CD14-positive monocyte (primary cell): Measurements from ENCODE around the gene ARHGDIB. TPM values are rescaled to one million over a fixed set of nuclear protein-coding genes. Genes with fewer than 3 reads are reported as not detected.

Experiments
- DNase-seq, 3 donors: peaks; one replicate each; pipeline ENCODE4 v3.0.0-alpha.2; 2011 to 2022
- H2AFZ ChIP-seq: 2 replicates; pipeline ENCODE4 v1.6.0; 2012; ENCODE audit warnings: mild to moderate bottlenecking, low read depth, low read length, inconsistent platforms; ENCODE audit not compliant: insufficient read depth, poor library complexity, severe bottlenecking
- H3K27ac ChIP-seq, 2 donors: 1 replicate in 1 of 2; 2 replicates in 1 of 2; pipeline ENCODE4 v1.5.1; 2012 to 2013; ENCODE audit warnings: low read length in 2 of 2, control low read depth in 1 of 2, inconsistent platforms in 1 of 2, low read depth in 1 of 2, mild to moderate bottlenecking in 1 of 2
- H3K27me3 ChIP-seq, 2 donors: one replicate each; pipeline versions ENCODE4 v1.6.0 to v1.6.1; 2011 to 2013; ENCODE audit warnings: low read length in 2 of 2; ENCODE audit not compliant: control insufficient read depth in 2 of 2, insufficient read depth in 2 of 2
- H3K36me3 ChIP-seq, 2 donors: replicated peaks in 1 of 2; 1 replicate in 1 of 2; 2 replicates in 1 of 2; pipeline versions ENCODE4 v1.5.1 to v1.6.1; 2012 to 2013; ENCODE audit warnings: low read length in 2 of 2, control low read depth in 1 of 2, inconsistent platforms in 1 of 2, mild to moderate bottlenecking in 1 of 2; ENCODE audit not compliant: insufficient read depth in 2 of 2, control insufficient read depth in 1 of 2
- H3K4me1 ChIP-seq, 2 donors: 1 replicate in 1 of 2; 2 replicates in 1 of 2; pipeline versions ENCODE4 v1.5.1 to v1.6.1; 2012 to 2013; ENCODE audit warnings: low read length in 2 of 2, control low read depth in 1 of 2, inconsistent platforms in 1 of 2, mild to moderate bottlenecking in 1 of 2, moderate library complexity in 1 of 2; ENCODE audit not compliant: insufficient read depth in 2 of 2, control insufficient read depth in 1 of 2
- H3K4me2 ChIP-seq: replicated peaks from 2 replicates; pipeline ENCODE3; 2012; ENCODE audit warnings: low read length, moderate library complexity, mild to moderate bottlenecking; ENCODE audit not compliant: poor library complexity, severe bottlenecking; ENCODE audit errors: extremely low read depth
- H3K4me3 ChIP-seq, 3 experiments: fragments of 200-600 bp in 1 of 3; sonication (generic) in 1 of 3; replicated peaks in 1 of 3; 1 replicate in 2 of 3; 2 replicates in 1 of 3; pipeline ENCODE4 v1.5.1; 2011 to 2013; ENCODE audit warnings: low read length in 3 of 3, mild to moderate bottlenecking in 3 of 3, control low read depth in 2 of 3, low read depth in 2 of 3, inconsistent platforms in 1 of 3, moderate library complexity in 1 of 3
- H3K79me2 ChIP-seq: 2 replicates; pipeline ENCODE4 v1.6.0; 2012; ENCODE audit warnings: mild to moderate bottlenecking, control low read depth, inconsistent platforms, low read length, moderate library complexity; ENCODE audit not compliant: insufficient read depth
- H3K9ac ChIP-seq: 2 replicates; pipeline ENCODE4 v1.6.0; 2017; ENCODE audit warnings: low read length, mild to moderate bottlenecking; ENCODE audit not compliant: insufficient read depth, poor library complexity, severe bottlenecking
- H3K9me3 ChIP-seq, 2 donors: replicated peaks in 1 of 2; 1 replicate in 1 of 2; 2 replicates in 1 of 2; pipeline versions ENCODE4 v1.5.1 to v1.6.1; 2012 to 2013; ENCODE audit warnings: low read length in 2 of 2, control low read depth in 1 of 2; ENCODE audit not compliant: control insufficient read depth in 1 of 2, insufficient read depth in 1 of 2
- H4K20me1 ChIP-seq: 2 replicates; pipeline ENCODE4 v1.6.0; 2012; ENCODE audit warnings: mild to moderate bottlenecking, low read length, control low read depth, moderate library complexity; ENCODE audit not compliant: insufficient read depth
- H3K27ac Mint-ChIP-seq, 7 donors: one replicate each; pipeline ENCODE4 v1.8.0; 2020; ENCODE audit warnings: mild to moderate bottlenecking in 7 of 7, mixed read lengths in 7 of 7, moderate library complexity in 6 of 7, inconsistent platforms in 2 of 7
- H3K27me3 Mint-ChIP-seq, 3 donors: one replicate each; pipeline ENCODE4 v1.8.0; 2021 to 2022; ENCODE audit warnings: low read depth in 3 of 3, mild to moderate bottlenecking in 3 of 3, mixed read lengths in 3 of 3, moderate library complexity in 3 of 3, inconsistent platforms in 1 of 3
- H3K36me3 Mint-ChIP-seq, 2 donors: one replicate each; pipeline ENCODE4 v1.8.0; 2020; ENCODE audit warnings: mixed read lengths in 2 of 2, inconsistent platforms in 1 of 2, mild to moderate bottlenecking in 1 of 2
- H3K4me1 Mint-ChIP-seq: one replicate; pipeline ENCODE4 v1.8.0; 2020; ENCODE audit warnings: mild to moderate bottlenecking, mixed read lengths
- H3K4me3 Mint-ChIP-seq, 2 donors: one replicate each; pipeline ENCODE4 v1.8.0; 2020; ENCODE audit warnings: mild to moderate bottlenecking in 2 of 2, mixed read lengths in 2 of 2, moderate library complexity in 1 of 2
- H3K9me3 Mint-ChIP-seq, 7 donors: one replicate each; pipeline ENCODE4 v1.8.0; 2020 to 2022; ENCODE audit warnings: mixed read lengths in 7 of 7, mild to moderate bottlenecking in 6 of 7, moderate library complexity in 6 of 7, inconsistent platforms in 2 of 7
- WGBS: methylation state at CpG from one replicate; pipeline ENCODE4 v1.1.5; 2013; ENCODE audit warnings: missing lambda C conversion rate; ENCODE audit not compliant: insufficient coverage; 5-methylcytosine and 5-hydroxymethylcytosine counted together
- intact Hi-C, 2 donors: fragments of 100-400 bp; cut with micrococcal nuclease; formaldehyde crosslinking; loops; one replicate each; pipeline versions ENCODE4 v1.15.0 to v1.15.1; 2023
- polyA plus RNA-seq, 3 donors: library from polyadenylated mRNA; depleted of rRNA in 1 of 3; unstranded in 2 of 3; stranded (reverse) in 1 of 3; fragments of 300-500 nt in 2 of 3; fragments of >200 nt in 1 of 3; fragmentation: Illumina TruSeq in 2 of 3; gene quantifications; 1 replicate in 2 of 3; 2 replicates in 1 of 3; pipeline ENCODE4 v1.2.3, GENCODE V29; 2012 to 2021
- TF ChIP-seq, protein P1 (sequence below): fragments of 200-600 bp; IDR thresholded peaks from one replicate; pipeline ENCODE4 v1.8.0; 2022; ENCODE audit warnings: antibody characterized with exemption, mild to moderate bottlenecking

ARHGDIB gene
- polyA plus RNA-seq, 3 donors = 1,199 to 2,228 (median 1,854) TPM

GRCh38 chr12:14927267-14927666 lies 34.1 kb downstream of the ARHGDIB start:
- Histone ChIP-seq H3K4me1 (peaks cover 0 to 6% of the 10 kb centered on the region in 2 donors), H4K20me1 (no peaks in the 10 kb centered on the region), H3K36me3 (peaks cover 37 to 47% of the 10 kb centered on the region in 2 donors), H3K79me2 (no peaks in the 10 kb centered on the region), H3K4me3 (no peak overlapping the region), H3K27ac (no peak overlapping the region), H2AFZ (no peak overlapping the region), H3K9ac (no peak overlapping the region), H3K4me2 (no peak overlapping the region), H3K27me3 (no peaks in the 10 kb centered on the region), H3K9me3 (no peaks in the 10 kb centered on the region)
- TF ChIP-seq, protein P1, sequence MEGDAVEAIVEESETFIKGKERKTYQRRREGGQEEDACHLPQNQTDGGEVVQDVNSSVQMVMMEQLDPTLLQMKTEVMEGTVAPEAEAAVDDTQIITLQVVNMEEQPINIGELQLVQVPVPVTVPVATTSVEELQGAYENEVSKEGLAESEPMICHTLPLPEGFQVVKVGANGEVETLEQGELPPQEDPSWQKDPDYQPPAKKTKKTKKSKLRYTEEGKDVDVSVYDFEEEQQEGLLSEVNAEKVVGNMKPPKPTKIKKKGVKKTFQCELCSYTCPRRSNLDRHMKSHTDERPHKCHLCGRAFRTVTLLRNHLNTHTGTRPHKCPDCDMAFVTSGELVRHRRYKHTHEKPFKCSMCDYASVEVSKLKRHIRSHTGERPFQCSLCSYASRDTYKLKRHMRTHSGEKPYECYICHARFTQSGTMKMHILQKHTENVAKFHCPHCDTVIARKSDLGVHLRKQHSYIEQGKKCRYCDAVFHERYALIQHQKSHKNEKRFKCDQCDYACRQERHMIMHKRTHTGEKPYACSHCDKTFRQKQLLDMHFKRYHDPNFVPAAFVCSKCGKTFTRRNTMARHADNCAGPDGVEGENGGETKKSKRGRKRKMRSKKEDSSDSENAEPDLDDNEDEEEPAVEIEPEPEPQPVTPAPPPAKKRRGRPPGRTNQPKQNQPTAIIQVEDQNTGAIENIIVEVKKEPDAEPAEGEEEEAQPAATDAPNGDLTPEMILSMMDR = no peak
- intact Hi-C loops = no loop called here
- Mint-ChIP-seq H3K27me3 (peaks cover 0 to 2% (median 0%) of the 10 kb centered on the region in 3 donors), H3K4me1 (peaks cover 5% of the 10 kb centered on the region), H3K36me3 (peaks cover 47 to 50% of the 10 kb centered on the region in 2 donors), H3K9me3 (peaks cover 0 to 1% (median 0%) of the 10 kb centered on the region in 7 donors), H3K27ac (no peak overlapping the region), H3K4me3 (no peak overlapping the region)
- WGBS = 100% methylated on average over 1 of the region's 3 CpGs
- DNase-seq = no peak

GRCh38 chr12:14924541-14924940 lies 36.9 kb downstream of the ARHGDIB start:
- Histone ChIP-seq H2AFZ (no peak overlapping the region), H3K4me3 (no peak overlapping the region), H3K9ac (no peak overlapping the region), H3K4me1 (peaks cover 0 to 6% of the 10 kb centered on the region in 2 donors), H3K27ac (no peak overlapping the region), H3K36me3 (peaks cover 31 to 50% of the 10 kb centered on the region in 2 donors), H4K20me1 (no peaks in the 10 kb centered on the region), H3K79me2 (no peaks in the 10 kb centered on the region), H3K27me3 (no peaks in the 10 kb centered on the region), H3K9me3 (no peaks in the 10 kb centered on the region), H3K4me2 (no peak overlapping the region)
- Mint-ChIP-seq H3K36me3 (peaks cover 51% of the 10 kb centered on the region in 2 donors), H3K4me3 (no peak overlapping the region), H3K9me3 (peaks cover 0 to 1% (median 0%) of the 10 kb centered on the region in 7 donors), H3K27me3 (peaks cover 0 to 3% (median 0%) of the 10 kb centered on the region in 3 donors), H3K4me1 (peaks cover 5% of the 10 kb centered on the region), H3K27ac (no peak overlapping the region)
- no CpG with 5 or more reads among the region's 3 CpGs for WGBS
- intact Hi-C loops = no loop called here
- TF ChIP-seq, protein P1 = no peak
- no peak for DNase-seq
